SK-N-SH (cell line): ENCODE data around the gene IFT172.

Experiments
- CTCF ChIP-seq: fragments of 200-600 bp; sonication (generic); IDR thresholded peaks from 2 replicates; pipeline ENCODE4 v1.6.1; 2017; ENCODE audit warnings: antibody characterized with exemption, mild to moderate bottlenecking, moderate library complexity
- EZH2phosphoT487 ChIP-seq: fragments of 200-600 bp; sonication (generic); IDR thresholded peaks from 2 replicates; pipeline ENCODE4 v1.6.1; 2017; ENCODE audit warnings: low read depth, mixed run types, mild to moderate bottlenecking, antibody characterized with exemption, moderate library complexity, borderline replicate concordance
- FOSL2 ChIP-seq: IDR thresholded peaks from 2 replicates; pipeline ENCODE4 v1.4.0; 2012; ENCODE audit warnings: low read depth, mild to moderate bottlenecking, moderate library complexity, borderline replicate concordance
- MEF2A ChIP-seq: IDR thresholded peaks from 2 replicates; pipeline ENCODE4 v1.4.0; 2012; ENCODE audit warnings: low read depth, borderline replicate concordance
- MXI1 ChIP-seq: IDR thresholded peaks from 2 replicates; pipeline ENCODE4 v1.6.1; 2012; ENCODE audit warnings: mild to moderate bottlenecking, low read depth, low read length, improper control_type of control experiment
- NRF1 ChIP-seq: IDR thresholded peaks from 2 replicates; pipeline ENCODE4 v1.6.1; 2012; ENCODE audit warnings: low read depth, mild to moderate bottlenecking, low read length
- POLR2AphosphoS5 ChIP-seq: IDR thresholded peaks from 2 replicates; pipeline ENCODE4 v1.6.1; 2012; ENCODE audit warnings: low read depth, low read length
- RXRA ChIP-seq: IDR thresholded peaks from 2 replicates; pipeline ENCODE4 v1.4.0; 2012; ENCODE audit warnings: low read depth, mild to moderate bottlenecking, borderline replicate concordance
- SIN3A ChIP-seq: IDR thresholded peaks from 2 replicates; pipeline ENCODE4 v1.6.1; 2012; ENCODE audit warnings: low read depth, mild to moderate bottlenecking, low read length, moderate library complexity, borderline replicate concordance
- SMC3 ChIP-seq: IDR thresholded peaks from 2 replicates; pipeline ENCODE4 v1.6.1; 2012; ENCODE audit warnings: low read depth, low read length, improper control_type of control experiment
- TAF1 ChIP-seq: IDR thresholded peaks from 2 replicates; pipeline ENCODE4 v1.6.1; 2012; ENCODE audit warnings: low read depth, mild to moderate bottlenecking, low read length, moderate library complexity, borderline replicate concordance
- TEAD4 ChIP-seq: IDR thresholded peaks from 2 replicates; pipeline ENCODE4 v1.4.0; 2012; ENCODE audit warnings: mild to moderate bottlenecking, borderline replicate concordance; ENCODE audit not compliant: insufficient read depth
- USF2 ChIP-seq: fragments of 150-350 bp; IDR thresholded peaks from 2 replicates; pipeline ENCODE4 v1.6.1; 2017; ENCODE audit warnings: antibody characterized with exemption, low read length, low read depth, borderline replicate concordance

GRCh38 chr2:27446057-27446456, 43.5 kb downstream of the IFT172 start:
- TF ChIP-seq TEAD4 (no peak), CTCF (no peak), SMC3 (no peak), FOSL2 (no peak), RXRA (no peak), MEF2A (no peak), POLR2AphosphoS5 (no peak), MXI1 (no peak), USF2 (no peak), EZH2phosphoT487 (no peak), TAF1 (no peak), SIN3A (no peak), NRF1 (no peak)
